Fibroblast of peridontal ligament (primary cell): Measurements from ENCODE around the gene OSM.
A peak's percentile ranks its signal among the peaks of the same experiment; 100 is the strongest.
"Not testable (repeated sequence)": the region's sequence is repeated elsewhere in the genome, so short reads cannot be mapped to it uniquely, and the experiment has no call there.

Experiments
- DNase-seq: peaks from one replicate; pipeline ENCODE4 v3.0.0-alpha.2; 2010; ENCODE audit errors: extremely low read depth

The OSM gene

DNA sequence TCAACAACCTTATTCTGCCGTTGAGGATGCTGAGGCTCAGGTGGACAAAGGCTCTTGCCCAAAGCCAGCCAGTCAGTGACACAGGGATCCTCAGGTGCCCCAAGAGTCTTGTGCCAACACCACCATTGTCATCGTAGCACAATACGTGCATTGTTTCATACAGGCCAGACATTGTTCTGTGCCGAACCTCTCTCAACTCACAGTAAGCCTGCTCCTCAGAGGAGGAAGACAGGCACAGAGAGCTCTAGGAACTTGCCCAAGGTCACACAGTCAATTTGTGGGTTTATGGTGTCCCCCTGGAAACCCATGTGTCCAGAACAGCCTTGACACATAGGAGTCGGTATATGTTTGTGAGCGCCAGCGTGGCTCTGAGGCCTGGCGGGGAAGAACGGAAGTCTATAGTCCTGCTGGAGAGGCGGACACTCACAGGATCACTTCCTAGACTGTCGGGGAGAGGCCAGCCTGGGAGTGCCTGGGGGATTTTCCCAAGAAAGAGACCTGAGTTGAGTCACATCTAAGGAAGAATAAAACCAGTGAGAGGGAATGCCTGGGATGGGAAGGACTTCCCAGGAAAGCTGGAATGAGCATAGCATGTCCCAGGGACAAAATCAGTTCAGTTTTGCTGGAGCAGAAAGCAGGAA, 40.3 kb downstream of the OSM start:
- DNase-seq: no peak

- no peak for DNase-seq
Observed at GRCh38 chr22:30225220-30225927, 41.3 kb downstream of the OSM start.

DNA sequence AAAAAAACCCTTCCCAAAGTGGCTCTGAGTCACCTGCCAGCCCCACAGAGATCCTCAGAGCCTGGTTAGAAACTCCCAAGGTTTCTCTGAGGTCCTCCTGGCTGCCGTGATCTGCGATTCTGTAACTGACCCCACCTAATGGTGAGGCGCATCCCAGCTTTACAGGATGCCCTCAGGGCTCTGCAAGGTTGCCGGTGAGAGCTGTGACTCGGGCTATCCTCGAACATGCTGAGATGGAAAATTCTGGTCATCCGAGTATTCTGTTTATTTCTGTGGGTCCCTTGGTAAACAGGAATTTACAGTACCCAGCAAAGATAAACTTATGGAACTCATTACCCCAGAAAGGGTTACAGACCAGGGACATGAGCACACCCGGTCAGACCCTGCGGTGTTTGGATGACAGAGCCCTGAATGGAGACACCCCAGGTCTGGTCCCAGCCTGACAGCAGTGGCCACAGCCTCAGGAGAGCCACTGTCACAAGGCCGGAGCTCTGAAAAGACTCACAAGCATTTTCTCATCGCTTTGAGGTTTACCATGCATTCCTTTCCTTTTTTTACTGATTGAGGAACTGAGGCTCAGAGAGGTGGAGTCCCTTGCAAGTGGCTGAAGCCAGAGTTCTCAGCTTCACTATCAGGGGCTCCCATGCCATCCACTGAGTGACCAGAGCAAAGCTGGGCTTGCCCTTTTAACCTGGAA, 42.3 kb downstream of the OSM start:
- DNase-seq: peak; percentile 55

DNA sequence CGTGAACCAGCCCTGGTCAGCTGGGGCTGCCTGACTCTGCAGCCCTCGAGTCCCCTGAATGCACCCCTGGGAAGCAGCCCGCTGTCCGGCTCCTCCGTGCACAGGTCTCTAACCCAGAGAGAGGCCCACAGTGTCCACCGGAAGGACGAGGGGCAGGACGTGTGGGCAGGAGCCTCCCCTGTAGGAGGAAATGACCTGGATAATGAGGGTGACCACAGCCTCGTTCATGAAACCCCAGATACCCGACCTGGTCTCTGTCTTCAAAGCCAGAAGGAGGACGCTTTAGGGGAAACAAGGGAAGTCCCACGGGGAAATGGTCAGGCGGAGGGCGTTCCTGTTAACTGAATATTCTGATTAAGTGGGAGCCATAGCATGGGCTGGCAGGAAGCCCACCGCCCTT, 43.3 kb downstream of the OSM start:
- no peak for DNase-seq

DNA sequence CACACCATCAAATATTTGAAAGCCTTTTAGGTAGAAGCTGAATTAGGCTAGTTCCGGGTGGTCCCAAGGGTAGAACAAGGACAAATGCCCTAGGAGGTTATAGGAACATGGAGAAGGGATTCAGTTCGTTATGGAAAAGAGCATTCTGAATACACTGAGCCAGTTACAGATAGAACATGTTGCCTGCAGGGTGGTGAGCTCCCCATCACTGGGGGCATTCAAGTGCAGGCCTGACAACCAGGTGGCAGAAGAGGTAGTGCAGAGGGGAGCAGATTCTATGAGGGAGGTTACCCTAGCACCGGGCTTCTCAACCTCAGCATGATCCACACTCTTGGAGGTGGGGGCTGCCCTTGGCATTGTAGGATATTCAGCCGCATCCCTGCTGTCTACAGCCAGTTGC, 44.3 kb downstream of the OSM start:
- no peak for DNase-seq

DNA sequence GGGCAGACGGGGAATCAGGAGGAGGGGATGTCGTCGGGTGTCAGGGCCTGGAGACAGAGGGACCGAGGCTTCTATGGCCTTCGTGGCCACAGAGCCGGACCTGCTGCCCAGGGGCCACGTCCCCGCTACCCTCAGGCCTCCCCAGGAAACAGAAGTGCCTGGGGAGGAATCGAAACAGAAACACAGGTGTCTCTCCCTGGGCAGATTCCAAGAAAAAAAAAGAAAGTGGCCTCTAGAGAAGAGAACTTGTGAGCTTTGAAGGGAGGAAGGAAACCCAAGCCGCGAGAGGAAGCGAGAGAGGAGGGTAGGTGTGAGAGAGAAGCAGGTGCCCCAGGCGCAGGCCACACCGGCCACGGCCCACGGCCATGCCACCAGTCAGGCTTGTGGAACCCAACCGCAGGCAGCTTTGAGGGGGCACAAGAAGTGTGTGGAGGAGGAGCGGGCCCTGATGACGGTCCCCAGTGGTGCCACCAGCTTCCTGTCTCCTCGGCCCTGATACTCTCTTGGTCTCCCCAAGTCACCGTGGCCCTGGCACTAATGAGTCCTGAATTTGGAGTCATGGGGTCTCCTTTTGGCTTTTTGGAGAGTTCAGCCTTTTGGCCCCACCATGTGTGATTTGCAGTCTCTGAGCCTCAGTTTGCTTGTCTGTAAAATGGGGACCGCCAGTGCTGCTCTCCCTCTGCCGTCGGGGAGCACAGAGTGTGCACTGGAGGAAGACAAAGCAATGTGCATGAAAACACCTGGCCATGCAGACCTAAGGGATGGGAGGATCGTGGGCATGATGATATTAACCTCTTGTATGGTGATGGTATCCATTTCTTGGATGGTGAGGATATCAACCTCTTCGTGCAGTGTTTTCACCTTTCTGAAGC, 45.3 kb downstream of the OSM start:
- no peak for DNase-seq

DNA sequence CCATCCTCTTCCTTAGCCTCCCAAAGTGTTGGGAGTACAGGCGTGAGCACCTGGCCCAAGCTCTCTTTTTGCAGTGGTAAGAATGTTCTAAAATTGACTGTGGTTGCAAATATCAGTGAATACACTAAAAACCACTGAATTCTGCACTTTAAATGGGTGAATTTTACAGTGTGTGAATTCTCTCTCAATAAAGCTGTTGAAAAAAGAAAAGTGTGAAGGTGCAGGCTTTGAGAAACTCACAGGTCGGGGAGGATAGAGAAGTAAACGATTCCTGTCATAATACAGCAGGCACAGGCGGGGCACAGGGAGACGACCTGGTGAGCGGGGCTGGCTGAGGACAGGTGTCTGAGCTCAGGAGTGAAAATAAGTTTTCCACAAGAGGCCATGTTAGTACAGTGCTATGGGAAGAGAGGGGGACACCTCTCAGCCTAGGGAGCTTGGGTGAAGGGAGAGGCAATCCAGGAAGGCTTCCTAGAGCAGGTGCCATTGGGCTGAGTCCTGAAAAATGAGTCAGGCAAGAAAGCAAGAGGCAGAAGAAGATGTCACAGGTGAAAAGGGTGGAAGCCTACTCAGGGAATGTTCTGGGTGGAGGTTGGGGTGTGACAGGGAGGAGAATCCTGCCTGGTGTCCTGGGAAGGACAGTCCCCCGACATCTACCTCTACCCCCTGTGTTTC, 46.2 kb downstream of the OSM start:
- DNase-seq: no peak

DNA sequence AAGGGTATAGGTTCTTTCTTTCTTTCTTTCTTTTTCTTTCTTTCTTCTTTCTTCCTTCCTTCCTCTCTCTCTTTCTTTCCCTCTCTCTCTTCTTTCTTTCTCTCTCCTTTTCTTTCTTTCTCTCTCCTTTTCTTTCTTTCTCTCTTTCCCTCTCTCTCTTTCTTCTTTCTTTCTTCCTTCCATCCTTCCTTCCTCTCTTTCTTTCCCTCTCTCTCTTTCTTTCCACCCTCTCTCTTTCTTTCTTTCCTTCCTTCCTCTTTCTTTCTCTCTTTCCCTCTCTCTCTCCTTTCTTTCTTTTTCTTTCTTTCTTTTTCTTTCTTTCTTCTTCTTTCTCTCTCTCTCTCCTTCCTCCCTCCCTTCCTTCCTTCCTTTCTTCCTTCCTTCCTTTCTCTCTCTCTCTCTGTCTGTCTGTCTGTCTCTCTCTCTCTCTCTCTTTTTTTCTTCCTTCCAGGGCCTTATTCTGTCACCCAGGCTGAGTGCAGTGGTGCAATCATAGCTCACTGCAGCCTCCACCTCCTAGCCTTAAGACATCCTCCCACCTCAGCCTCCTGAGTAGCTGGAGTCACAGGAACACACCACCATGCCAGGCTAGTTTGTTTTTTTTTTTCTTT, 46.9 kb downstream of the OSM start:
- DNase-seq: no peak

- no peak for DNase-seq
Observed at GRCh38 chr22:30219049-30219654, 47.5 kb downstream of the OSM start.

- peak; percentile 82 for DNase-seq
Observed at GRCh38 chr22:30217698-30218560, 48.7 kb downstream of the OSM start.

- no peak for DNase-seq
Observed at GRCh38 chr22:30216710-30217109, 49.9 kb downstream of the OSM start.

DNA sequence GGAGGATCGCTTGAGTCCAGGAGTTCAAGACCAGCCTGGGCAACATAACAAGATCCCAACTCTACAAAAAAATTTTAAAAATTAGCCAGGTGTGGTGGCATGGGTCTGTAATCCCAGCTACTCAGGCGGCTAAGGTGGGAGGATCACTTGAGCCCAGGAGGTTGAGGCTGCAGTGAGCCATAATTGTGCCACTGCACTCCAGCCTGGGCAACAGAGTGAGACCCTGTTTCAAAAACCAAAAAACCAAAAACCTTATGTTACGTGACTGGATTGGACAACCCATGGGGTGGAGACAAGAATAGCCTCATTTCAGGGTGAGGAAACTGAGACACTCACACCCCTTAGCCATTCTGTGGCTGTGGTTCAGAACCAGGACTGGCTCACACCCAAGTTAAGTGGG, 50.4 kb downstream of the OSM start:
- DNase-seq: not testable (repeated sequence)

DNA sequence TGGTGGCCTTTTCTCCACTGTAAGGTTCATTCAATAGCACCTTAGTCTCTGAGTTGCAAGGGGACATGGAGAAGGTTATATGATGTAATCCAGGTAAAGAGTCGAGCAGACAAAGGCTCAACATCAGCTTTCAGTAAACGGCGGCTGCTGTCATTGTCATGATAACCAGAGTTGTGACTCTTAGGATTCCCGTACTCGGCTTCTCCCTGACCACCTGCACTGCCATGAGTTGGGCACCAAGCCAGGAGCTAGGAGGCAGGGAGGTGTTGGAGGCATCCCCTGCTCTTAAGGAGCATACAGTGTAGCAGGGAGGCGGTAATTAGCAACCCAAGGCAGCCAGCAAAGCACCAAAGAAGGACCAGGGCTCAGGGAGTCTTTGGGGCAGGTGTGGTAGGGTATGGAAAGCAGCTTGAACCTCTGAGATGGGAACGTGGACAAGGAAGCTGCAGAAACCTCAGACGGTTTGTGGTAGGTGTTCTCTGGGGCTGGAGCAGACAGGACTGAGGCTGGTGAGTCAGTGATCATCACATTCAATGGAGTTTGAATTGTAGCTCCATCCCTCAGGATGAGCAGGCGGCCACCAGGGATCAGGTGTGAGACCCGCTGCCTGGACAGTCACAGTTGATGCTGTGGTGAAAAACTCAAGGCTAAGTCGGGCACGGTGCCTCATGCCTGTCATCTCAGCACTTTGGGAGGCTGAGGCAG, 51.8 kb downstream of the OSM start:
- DNase-seq: no peak

DNA sequence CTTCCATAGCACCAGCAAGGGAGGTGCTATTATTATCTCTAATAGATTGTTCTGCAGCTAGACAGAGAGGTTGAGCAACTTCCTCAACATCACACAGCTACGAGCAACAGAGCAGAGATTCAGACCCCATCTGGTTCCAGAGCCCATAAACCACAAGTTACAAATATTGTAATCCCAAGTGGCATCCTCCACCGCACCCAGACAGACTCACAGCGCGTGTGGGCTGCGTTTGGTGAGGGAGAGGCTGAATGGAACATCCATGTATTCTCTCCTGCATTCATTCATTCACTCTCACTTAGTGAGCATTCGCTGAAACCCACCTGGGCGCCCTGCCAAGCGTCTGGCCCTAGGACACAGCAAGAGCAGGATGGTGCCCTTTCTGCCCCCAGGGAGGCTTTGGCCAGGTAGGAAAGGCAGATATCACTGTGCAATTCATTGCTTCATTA, 53.6 kb downstream of the OSM start:
- peak; percentile 79 for DNase-seq
